ENCODE measurements around the gene TLE5.

The TLE5 gene

DNA sequence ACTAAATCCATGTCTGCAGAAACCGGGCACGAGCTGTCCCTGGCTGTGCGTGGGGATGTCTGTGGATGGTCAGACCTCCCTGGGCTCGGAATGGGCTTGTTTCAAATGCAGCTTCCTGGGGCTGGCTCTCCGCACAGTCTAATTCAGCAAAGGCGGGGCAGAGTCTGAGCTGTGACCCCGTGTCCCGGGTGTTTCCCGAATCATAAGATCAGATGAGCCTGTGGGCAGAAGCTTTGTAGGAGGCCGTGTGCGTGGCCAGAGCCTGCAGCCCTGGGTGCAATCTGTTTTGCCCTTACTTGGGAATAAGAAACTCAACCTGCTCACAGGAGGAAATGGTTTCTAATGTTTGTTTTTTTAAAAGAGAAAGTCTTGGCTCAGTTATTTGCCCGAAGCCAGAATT lies 18.0 kb upstream of the TLE5 start:
- Histone ChIP-seq H3K27ac (ENCODE audit: low read depth, low read length) (no peak overlapping the region), H4K20me1 (ENCODE audit: low read depth, low read length) (no peaks in the 10 kb centered on the region), H3K27me3 (ENCODE audit: low read length) (no peaks in the 10 kb centered on the region), H3K4me2 (ENCODE audit: low read depth, low read length, poor library complexity, severe bottlenecking) (no peak overlapping the region), H3K4me3 (ENCODE audit: insufficient read depth, low read length, poor library complexity, severe bottlenecking) (no peak overlapping the region), H3F3A (ENCODE audit: insufficient read depth) (no peaks in the 10 kb centered on the region), H3K9me2 (replicated peaks; ENCODE audit: insufficient read depth, low read length) (no peaks in the 10 kb centered on the region), H2AFZ (ENCODE audit: low read depth, low read length, severe bottlenecking) (no peak overlapping the region), H3K36me3 (ENCODE audit: low read length) (no peaks in the 10 kb centered on the region), H3K79me2 (ENCODE audit: insufficient read depth, low read length) (no peaks in the 10 kb centered on the region), H3K9ac (ENCODE audit: low read length) (no peak overlapping the region), H3K9me3 (ENCODE audit: insufficient read depth, low read length) (no peaks in the 10 kb centered on the region)
- TF ChIP-seq, protein P1, sequence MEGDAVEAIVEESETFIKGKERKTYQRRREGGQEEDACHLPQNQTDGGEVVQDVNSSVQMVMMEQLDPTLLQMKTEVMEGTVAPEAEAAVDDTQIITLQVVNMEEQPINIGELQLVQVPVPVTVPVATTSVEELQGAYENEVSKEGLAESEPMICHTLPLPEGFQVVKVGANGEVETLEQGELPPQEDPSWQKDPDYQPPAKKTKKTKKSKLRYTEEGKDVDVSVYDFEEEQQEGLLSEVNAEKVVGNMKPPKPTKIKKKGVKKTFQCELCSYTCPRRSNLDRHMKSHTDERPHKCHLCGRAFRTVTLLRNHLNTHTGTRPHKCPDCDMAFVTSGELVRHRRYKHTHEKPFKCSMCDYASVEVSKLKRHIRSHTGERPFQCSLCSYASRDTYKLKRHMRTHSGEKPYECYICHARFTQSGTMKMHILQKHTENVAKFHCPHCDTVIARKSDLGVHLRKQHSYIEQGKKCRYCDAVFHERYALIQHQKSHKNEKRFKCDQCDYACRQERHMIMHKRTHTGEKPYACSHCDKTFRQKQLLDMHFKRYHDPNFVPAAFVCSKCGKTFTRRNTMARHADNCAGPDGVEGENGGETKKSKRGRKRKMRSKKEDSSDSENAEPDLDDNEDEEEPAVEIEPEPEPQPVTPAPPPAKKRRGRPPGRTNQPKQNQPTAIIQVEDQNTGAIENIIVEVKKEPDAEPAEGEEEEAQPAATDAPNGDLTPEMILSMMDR (IDR thresholded peaks at IDR 0.05; ENCODE audit: insufficient read depth, low read length, poor library complexity, severe bottlenecking): no peak
- no peak for TF ChIP-seq EZH2phosphoT487 (conservative IDR thresholded peaks at IDR 0.05; ENCODE audit: low read length)

GRCh38 chr19:3079578-3079977 lies 17.3 kb upstream of the TLE5 start:
- Histone ChIP-seq H3K9ac (ENCODE audit: low read length) (no peak overlapping the region), H2AFZ (ENCODE audit: low read depth, low read length, severe bottlenecking) (no peak overlapping the region), H3K4me3 (ENCODE audit: insufficient read depth, low read length, poor library complexity, severe bottlenecking) (no peak overlapping the region), H3F3A (ENCODE audit: insufficient read depth) (no peaks in the 10 kb centered on the region), H3K27me3 (ENCODE audit: low read length) (no peaks in the 10 kb centered on the region), H3K9me3 (ENCODE audit: insufficient read depth, low read length) (no peaks in the 10 kb centered on the region), H3K79me2 (ENCODE audit: insufficient read depth, low read length) (no peaks in the 10 kb centered on the region), H3K36me3 (ENCODE audit: low read length) (no peaks in the 10 kb centered on the region), H3K27ac (ENCODE audit: low read depth, low read length) (no peak overlapping the region), H3K4me2 (ENCODE audit: low read depth, low read length, poor library complexity, severe bottlenecking) (no peak overlapping the region), H4K20me1 (ENCODE audit: low read depth, low read length) (no peaks in the 10 kb centered on the region), H3K9me2 (replicated peaks; ENCODE audit: insufficient read depth, low read length) (no peaks in the 10 kb centered on the region)
- no peak for TF ChIP-seq EZH2phosphoT487 (conservative IDR thresholded peaks at IDR 0.05; ENCODE audit: low read length)
- TF ChIP-seq, protein P1 (IDR thresholded peaks at IDR 0.05; ENCODE audit: insufficient read depth, low read length, poor library complexity, severe bottlenecking): no peak

- Histone ChIP-seq H3K9me2 (replicated peaks; ENCODE audit: insufficient read depth, low read length) (no peaks in the 10 kb centered on the region), H3K79me2 (ENCODE audit: insufficient read depth, low read length) (no peaks in the 10 kb centered on the region), H3K4me2 (ENCODE audit: low read depth, low read length, poor library complexity, severe bottlenecking) (no peak overlapping the region), H4K20me1 (ENCODE audit: low read depth, low read length) (no peaks in the 10 kb centered on the region), H3K27ac (ENCODE audit: low read depth, low read length) (no peak overlapping the region), H3F3A (ENCODE audit: insufficient read depth) (no peaks in the 10 kb centered on the region), H3K27me3 (ENCODE audit: low read length) (no peaks in the 10 kb centered on the region), H3K9me3 (ENCODE audit: insufficient read depth, low read length) (no peaks in the 10 kb centered on the region), H2AFZ (ENCODE audit: low read depth, low read length, severe bottlenecking) (no peak overlapping the region), H3K9ac (ENCODE audit: low read length) (no peak overlapping the region), H3K36me3 (ENCODE audit: low read length) (no peaks in the 10 kb centered on the region), H3K4me3 (ENCODE audit: insufficient read depth, low read length, poor library complexity, severe bottlenecking) (no peak overlapping the region)
- TF ChIP-seq, protein P1 (IDR thresholded peaks at IDR 0.05; ENCODE audit: insufficient read depth, low read length, poor library complexity, severe bottlenecking): peak; percentile 75
- TF ChIP-seq EZH2phosphoT487 (conservative IDR thresholded peaks at IDR 0.05; ENCODE audit: low read length): no peak
Measured at GRCh38 chr19:3075605-3076431, 13.5 kb upstream of the TLE5 start.

Data from SU-DHL-6 (cell line).